Measurements from ENCODE around the gene PCGF1. TPM values are rescaled to one million over a fixed set of nuclear protein-coding genes. Genes with fewer than 3 reads are reported as not detected.
"Not testable (repeated sequence)": the region's sequence is repeated elsewhere in the genome, so short reads cannot be mapped to it uniquely, and the experiment has no call there.

PCGF1 gene
- total RNA-seq, 1 donor from 2014 or later: 17.9 TPM

- Histone ChIP-seq H3K9me3 (ENCODE audit: insufficient read depth, low read depth, low read length) (no peaks in the 10 kb centered on the region), H4K20me1 (ENCODE audit: insufficient read depth, low read length) (no peaks in the 10 kb centered on the region), H3K4me1 (ENCODE audit: insufficient read depth, low read length) (peaks cover 15% of the 10 kb centered on the region), H3K27ac (ENCODE audit: low read depth, low read length) (peak overlapping the region; percentile 83), H3K4me2 (ENCODE audit: low read length) (peak overlapping the region; percentile 95), H3K9ac (ENCODE audit: low read length) (peak overlapping the region; percentile 91), H3K79me2 (ENCODE audit: insufficient read depth, low read length) (peaks cover 4% of the 10 kb centered on the region), H3K36me3 (ENCODE audit: insufficient read depth, low read length) (peaks cover 7% of the 10 kb centered on the region), H3K4me3 (ENCODE audit: insufficient read depth, low read depth, low read length) (peak overlapping the region; percentile 96), H3K27me3 (ENCODE audit: insufficient read depth, low read length) (no peaks in the 10 kb centered on the region), H2AFZ (ENCODE audit: low read depth, low read length) (peak overlapping the region; percentile 94)
- no peak for TF ChIP-seq EZH2 (IDR thresholded peaks at IDR 0.05; ENCODE audit: insufficient read depth, low read length)
- TF ChIP-seq CTCF (IDR thresholded peaks at IDR 0.05; ENCODE audit: insufficient read depth, low read depth, low read length): no peak
- FAIRE-seq (no peak), DNase-seq (ENCODE audit: low read depth) (no peak)
- peaks cover 7% of the 10 kb centered on the region for H3K4me1 Mint-ChIP-seq (ENCODE audit: low read depth, unreplicated experiment)
- no peaks in the 10 kb centered on the region for H3K27me3 Mint-ChIP-seq (ENCODE audit: low read depth, unreplicated experiment)
- H3K27ac Mint-ChIP-seq (ENCODE audit: unreplicated experiment): peak overlapping the region; percentile 98
- H3K9me3 Mint-ChIP-seq (ENCODE audit: unreplicated experiment): no peaks in the 10 kb centered on the region
- peaks cover 13% of the 10 kb centered on the region for H3K36me3 Mint-ChIP-seq (ENCODE audit: low read depth, unreplicated experiment)
- peak overlapping the region; percentile 96 for H3K4me3 Mint-ChIP-seq (ENCODE audit: unreplicated experiment)
Measured at GRCh38 chr2:74471332-74472065, 36.0 kb downstream of the PCGF1 start.

GRCh38 chr2:74470742-74471141, 36.8 kb downstream of the PCGF1 start:
- not testable (repeated sequence) for H3K36me3 ChIP-seq (ENCODE audit: insufficient read depth, low read length); H2AFZ ChIP-seq (ENCODE audit: low read depth, low read length); H3K4me1 Mint-ChIP-seq (ENCODE audit: low read depth, unreplicated experiment); H3K9ac ChIP-seq (ENCODE audit: low read length); H4K20me1 ChIP-seq (ENCODE audit: insufficient read depth, low read length); H3K4me3 ChIP-seq (ENCODE audit: insufficient read depth, low read depth, low read length); H3K9me3 Mint-ChIP-seq (ENCODE audit: unreplicated experiment); H3K27me3 Mint-ChIP-seq (ENCODE audit: low read depth, unreplicated experiment); H3K27me3 ChIP-seq (ENCODE audit: insufficient read depth, low read length); H3K79me2 ChIP-seq (ENCODE audit: insufficient read depth, low read length); DNase-seq (ENCODE audit: low read depth); H3K27ac ChIP-seq (ENCODE audit: low read depth, low read length); H3K9me3 ChIP-seq (ENCODE audit: insufficient read depth, low read depth, low read length); FAIRE-seq; H3K4me2 ChIP-seq (ENCODE audit: low read length)
- Mint-ChIP-seq H3K4me3 (ENCODE audit: unreplicated experiment) (peak overlapping the region; percentile 76), H3K36me3 (ENCODE audit: low read depth, unreplicated experiment) (peaks cover 13% of the 10 kb centered on the region), H3K27ac (ENCODE audit: unreplicated experiment) (peak overlapping the region; percentile 81)
- H3K4me1 ChIP-seq (ENCODE audit: insufficient read depth, low read length): peaks cover 15% of the 10 kb centered on the region

DNA sequence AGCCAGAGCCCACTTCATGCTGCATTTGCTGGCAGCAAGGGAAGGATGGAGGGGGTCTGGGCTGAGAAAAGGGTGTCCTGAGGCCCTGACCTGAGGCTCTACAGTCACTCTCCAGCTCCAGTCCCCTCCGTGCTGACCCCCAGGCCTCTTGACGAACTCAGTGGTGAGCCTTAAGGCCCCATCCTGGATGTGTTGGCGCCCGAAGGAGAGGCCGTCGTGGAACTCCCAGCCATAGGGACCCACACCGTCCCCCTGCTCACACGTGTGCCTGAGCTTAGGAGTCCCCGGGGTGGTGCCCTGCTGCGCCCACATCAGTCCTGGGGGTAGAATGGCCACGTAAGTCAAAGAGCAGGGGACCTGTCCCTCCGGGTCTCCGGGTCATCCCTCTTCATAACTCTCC, 43.1 kb downstream of the PCGF1 start:
- Histone ChIP-seq H3K4me3 (ENCODE audit: insufficient read depth, low read depth, low read length) (peak overlapping the region; percentile 90), H3K9ac (ENCODE audit: low read length) (peak overlapping the region; percentile 92), H3K4me1 (ENCODE audit: insufficient read depth, low read length) (peaks cover 11% of the 10 kb centered on the region), H3K27ac (ENCODE audit: low read depth, low read length) (peak overlapping the region; percentile 79), H2AFZ (ENCODE audit: low read depth, low read length) (peak overlapping the region; percentile 90), H3K27me3 (ENCODE audit: insufficient read depth, low read length) (no peaks in the 10 kb centered on the region), H4K20me1 (ENCODE audit: insufficient read depth, low read length) (peaks cover 16% of the 10 kb centered on the region), H3K36me3 (ENCODE audit: insufficient read depth, low read length) (peaks cover 4% of the 10 kb centered on the region), H3K79me2 (ENCODE audit: insufficient read depth, low read length) (peaks cover 42% of the 10 kb centered on the region), H3K4me2 (ENCODE audit: low read length) (peak overlapping the region; percentile 98), H3K9me3 (ENCODE audit: insufficient read depth, low read depth, low read length) (no peaks in the 10 kb centered on the region)
- FAIRE-seq (no peak), DNase-seq (ENCODE audit: low read depth) (no peak)
- Mint-ChIP-seq H3K9me3 (ENCODE audit: unreplicated experiment) (no peaks in the 10 kb centered on the region), H3K27me3 (ENCODE audit: low read depth, unreplicated experiment) (no peaks in the 10 kb centered on the region), H3K27ac (ENCODE audit: unreplicated experiment) (peak overlapping the region; percentile 72), H3K4me1 (ENCODE audit: low read depth, unreplicated experiment) (peaks cover 16% of the 10 kb centered on the region), H3K4me3 (ENCODE audit: unreplicated experiment) (peak overlapping the region; percentile 96), H3K36me3 (ENCODE audit: low read depth, unreplicated experiment) (peaks cover 3% of the 10 kb centered on the region)
- TF ChIP-seq EZH2 (IDR thresholded peaks at IDR 0.05; ENCODE audit: insufficient read depth, low read length) (no peak), CTCF (IDR thresholded peaks at IDR 0.05; ENCODE audit: insufficient read depth, low read depth, low read length) (no peak)
